Neural crest cell (in vitro differentiated cells): ENCODE results near the gene CPXM2. TPM values are rescaled to one million over a fixed set of nuclear protein-coding genes. Genes with fewer than 3 reads are reported as not detected.

Experiments
- DNase-seq: peaks from one replicate; pipeline ENCODE4 v3.0.0; 2021; ENCODE audit warnings: low read depth, mixed read lengths, low spot score
- H3K27ac Mint-ChIP-seq: one replicate; pipeline ENCODE4 v1.8.0; 2021; ENCODE audit warnings: mild to moderate bottlenecking, mixed read lengths; ENCODE audit not compliant: unreplicated experiment
- H3K27me3 Mint-ChIP-seq: 2 replicates; pipeline ENCODE4 v1.8.0; 2021; ENCODE audit warnings: low read depth, mild to moderate bottlenecking, mixed read lengths
- H3K36me3 Mint-ChIP-seq: 2 replicates; pipeline ENCODE4 v1.8.0; 2021; ENCODE audit warnings: low read depth, mild to moderate bottlenecking, mixed read lengths
- H3K4me1 Mint-ChIP-seq: 2 replicates; pipeline ENCODE4 v1.8.0; 2021; ENCODE audit warnings: mixed read lengths
- H3K4me3 Mint-ChIP-seq: one replicate; pipeline ENCODE4 v1.8.0; 2021; ENCODE audit warnings: mild to moderate bottlenecking, mixed read lengths
- H3K9me3 Mint-ChIP-seq: 2 replicates; pipeline ENCODE4 v1.8.0; 2021; ENCODE audit warnings: mixed read lengths
- CTCF ChIP-seq: fragments of 200-600 bp; sonication (generic); conservative IDR thresholded peaks from 2 replicates; pipeline ENCODE4 v1.5.0; 2021; ENCODE audit warnings: antibody characterized with exemption, mild to moderate bottlenecking
- total RNA-seq: library from RNA; stranded (reverse); gene quantifications from 2 replicates; pipeline ENCODE4 v1.2.1, GENCODE V29; 2021

The CPXM2 gene
- total RNA-seq, 1 donor from 2014 or later: not detected

- no peak for TF ChIP-seq CTCF
- H3K27ac Mint-ChIP-seq: no peak overlapping the region
- no peaks in the 10 kb centered on the region for H3K36me3 Mint-ChIP-seq
- H3K27me3 Mint-ChIP-seq: peaks cover 15% of the 10 kb centered on the region
- DNase-seq: no peak
- peaks cover 2% of the 10 kb centered on the region for H3K9me3 Mint-ChIP-seq
- peaks cover 9% of the 10 kb centered on the region for H3K4me1 Mint-ChIP-seq
- H3K4me3 Mint-ChIP-seq: no peak overlapping the region
Measured at GRCh38 chr10:123726836-123727235, 164.8 kb downstream of the CPXM2 start.

DNA sequence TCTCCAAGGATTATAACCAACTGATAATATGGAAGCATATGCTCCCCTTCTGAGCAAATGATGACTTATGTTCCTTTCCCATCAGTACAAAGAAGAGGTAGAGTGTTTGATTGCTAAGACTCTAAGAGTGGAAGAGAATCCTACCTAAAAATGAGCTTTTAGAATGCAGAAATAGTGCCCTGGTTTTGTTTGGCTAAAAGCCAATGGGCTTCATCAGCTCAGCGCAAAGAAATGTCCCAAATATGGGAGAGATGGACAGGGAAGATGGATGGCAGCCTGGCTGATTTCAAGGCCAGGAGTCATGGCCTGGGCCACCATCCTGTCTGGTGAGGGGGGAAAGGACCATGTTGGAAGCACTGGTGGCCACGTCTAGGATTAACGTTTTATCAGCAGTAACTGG, 165.2 kb downstream of the CPXM2 start:
- DNase-seq: no peak
- no peak overlapping the region for H3K27ac Mint-ChIP-seq
- H3K9me3 Mint-ChIP-seq: peaks cover 2% of the 10 kb centered on the region
- peaks cover 9% of the 10 kb centered on the region for H3K4me1 Mint-ChIP-seq
- peaks cover 19% of the 10 kb centered on the region for H3K27me3 Mint-ChIP-seq
- no peak overlapping the region for H3K4me3 Mint-ChIP-seq
- no peak for TF ChIP-seq CTCF
- H3K36me3 Mint-ChIP-seq: no peaks in the 10 kb centered on the region

DNA sequence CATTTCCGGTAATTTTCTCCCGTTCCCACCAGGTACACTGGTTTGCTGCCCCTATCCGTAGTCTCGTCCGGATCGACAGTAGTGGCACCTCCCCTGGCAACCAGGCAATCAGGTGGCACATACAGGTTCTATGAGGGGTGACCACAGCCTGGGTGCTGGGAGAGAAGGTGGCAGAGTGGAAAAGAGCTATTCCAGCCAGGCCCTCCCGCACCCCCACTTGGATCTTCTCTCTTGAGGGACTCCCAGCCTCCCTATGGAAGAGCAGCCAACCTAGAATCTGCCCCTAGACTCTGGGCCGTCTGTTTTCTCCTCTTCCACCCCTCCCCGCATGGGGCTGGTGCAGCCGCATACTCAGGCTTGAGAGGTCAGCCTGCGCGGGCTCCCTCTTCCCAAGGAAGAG, 166.9 kb downstream of the CPXM2 start:
- no peaks in the 10 kb centered on the region for H3K36me3 Mint-ChIP-seq
- no peaks in the 10 kb centered on the region for H3K9me3 Mint-ChIP-seq
- no peak for TF ChIP-seq CTCF
- DNase-seq: no peak
- no peak overlapping the region for H3K27ac Mint-ChIP-seq
- H3K4me1 Mint-ChIP-seq: peaks cover 9% of the 10 kb centered on the region
- peaks cover 22% of the 10 kb centered on the region for H3K27me3 Mint-ChIP-seq
- no peak overlapping the region for H3K4me3 Mint-ChIP-seq

GRCh38 chr10:123722351-123722750, 169.3 kb downstream of the CPXM2 start:
- H3K27ac Mint-ChIP-seq: no peak overlapping the region
- peaks cover 22% of the 10 kb centered on the region for H3K27me3 Mint-ChIP-seq
- no peaks in the 10 kb centered on the region for H3K36me3 Mint-ChIP-seq
- H3K4me3 Mint-ChIP-seq: no peak overlapping the region
- no peaks in the 10 kb centered on the region for H3K4me1 Mint-ChIP-seq
- no peak for DNase-seq
- peaks cover 3% of the 10 kb centered on the region for H3K9me3 Mint-ChIP-seq
- TF ChIP-seq CTCF: no peak

DNA sequence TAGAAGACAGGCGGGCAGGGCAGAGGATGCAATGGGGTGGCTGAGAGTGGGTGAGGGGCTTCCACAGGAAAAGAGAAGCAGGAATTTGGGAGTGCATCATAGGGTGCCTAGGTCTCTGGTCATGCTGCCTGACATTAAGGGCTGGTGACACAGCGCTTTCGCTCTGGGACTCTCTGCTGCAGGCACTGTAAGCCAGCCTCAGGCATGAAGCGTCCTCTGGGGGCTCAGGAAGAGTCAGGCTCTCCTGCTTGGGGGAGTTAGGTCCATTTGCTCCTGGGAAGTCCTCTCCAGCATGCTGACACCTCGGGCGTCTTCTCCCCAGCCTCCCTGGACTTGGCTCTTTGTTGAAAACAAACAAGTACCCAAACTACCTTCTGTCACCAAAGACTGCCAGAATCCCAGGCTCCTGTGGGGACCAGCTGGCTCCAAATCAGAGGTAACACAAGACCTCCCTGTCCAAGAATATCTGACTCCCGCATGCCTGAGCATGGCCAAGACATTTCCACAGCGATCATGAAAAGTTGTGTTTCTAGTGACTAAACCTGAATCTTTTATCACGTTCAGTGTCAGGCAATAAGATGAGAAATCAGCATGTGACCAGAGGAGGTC, 170.1 kb downstream of the CPXM2 start:
- Mint-ChIP-seq H3K27ac (no peak overlapping the region), H3K4me3 (no peak overlapping the region), H3K4me1 (no peaks in the 10 kb centered on the region), H3K36me3 (no peaks in the 10 kb centered on the region), H3K9me3 (peaks cover 3% of the 10 kb centered on the region), H3K27me3 (peaks cover 21% of the 10 kb centered on the region)
- no peak for TF ChIP-seq CTCF
- no peak for DNase-seq
